ENCODE results near the gene SKI.

The SKI gene

GRCh38 chr1:2276803-2277580 lies 48.9 kb downstream of the SKI start:
- peak; percentile 61 for DNase-seq (ENCODE audit: low read depth)

GRCh38 chr1:2277741-2278488 lies 49.8 kb downstream of the SKI start:
- no peak for DNase-seq (ENCODE audit: low read depth)

GRCh38 chr1:2278591-2279209 lies 50.6 kb downstream of the SKI start:
- no peak for DNase-seq (ENCODE audit: low read depth)

- peak; percentile 87 for DNase-seq (ENCODE audit: low read depth)
Observed at GRCh38 chr1:2279210-2279639, 51.1 kb downstream of the SKI start.

GRCh38 chr1:2279817-2280216 lies 51.7 kb downstream of the SKI start:
- DNase-seq (ENCODE audit: low read depth): no peak

- no peak for DNase-seq (ENCODE audit: low read depth)
Observed at GRCh38 chr1:2282556-2283270, 54.6 kb downstream of the SKI start.

GRCh38 chr1:2283371-2283990 lies 55.4 kb downstream of the SKI start:
- no peak for DNase-seq (ENCODE audit: low read depth)

- peak; percentile 47 for DNase-seq (ENCODE audit: low read depth)
Observed at GRCh38 chr1:2283991-2284895, 56.1 kb downstream of the SKI start.

GRCh38 chr1:2284932-2285331 lies 56.8 kb downstream of the SKI start:
- DNase-seq (ENCODE audit: low read depth): no peak

GRCh38 chr1:2286923-2287322 lies 58.8 kb downstream of the SKI start:
- DNase-seq (ENCODE audit: low read depth): no peak

- no peak for DNase-seq (ENCODE audit: low read depth)
Observed at GRCh38 chr1:2287649-2288048, 59.5 kb downstream of the SKI start.

GRCh38 chr1:2288311-2288710 lies 60.2 kb downstream of the SKI start:
- DNase-seq (ENCODE audit: low read depth): no peak

GRCh38 chr1:2288816-2289536 lies 60.9 kb downstream of the SKI start:
- no peak for DNase-seq (ENCODE audit: low read depth)

- no peak for DNase-seq (ENCODE audit: low read depth)
Observed at GRCh38 chr1:2289607-2290006, 61.5 kb downstream of the SKI start.

GRCh38 chr1:2290171-2290578 lies 62.1 kb downstream of the SKI start:
- no peak for DNase-seq (ENCODE audit: low read depth)

- peak; percentile 98 for DNase-seq (ENCODE audit: low read depth)
Observed at GRCh38 chr1:2290595-2291510, 62.7 kb downstream of the SKI start.

- no peak for DNase-seq (ENCODE audit: low read depth)
Observed at GRCh38 chr1:2291577-2291976, 63.5 kb downstream of the SKI start.

GRCh38 chr1:2292725-2293450 lies 64.8 kb downstream of the SKI start:
- DNase-seq (ENCODE audit: low read depth): no peak
